HepG2 (cell line): Measurements from ENCODE around the gene SZRD1. TPM values are rescaled to one million over a fixed set of nuclear protein-coding genes. Genes with fewer than 3 reads are reported as not detected.

Experiments
- CREB1 ChIP-seq, 2 experiments: fragments of 450-650 bp in 1 of 2; IDR thresholded peaks; 2 replicates each; pipeline ENCODE4 v1.6.1; 2016 to 2017; ENCODE audit warnings: control low read depth in 1 of 2, mild to moderate bottlenecking in 1 of 2, missing compliant biosample characterization in 1 of 2, missing genetic modification characterization in 1 of 2
- FLYWCH1 ChIP-seq: sonication (generic); formaldehyde crosslinking; IDR thresholded peaks from 2 replicates; pipeline ENCODE4 v1.8.1; 2023; ENCODE audit warnings: mild to moderate bottlenecking, missing genetic modification reagents
- HMGXB4 ChIP-seq, 2 experiments: sonication (generic) in 1 of 2; formaldehyde crosslinking in 1 of 2; IDR thresholded peaks; 2 replicates each; pipeline versions ENCODE4 v1.4.0 to v1.6.1; 2018 to 2020; ENCODE audit warnings: missing genetic modification reagents in 2 of 2, borderline replicate concordance in 1 of 2, low read depth in 1 of 2, mild to moderate bottlenecking in 1 of 2, missing biosample characterization in 1 of 2
- KAT2B ChIP-seq: fragments of 150-350 bp; IDR thresholded peaks from 2 replicates; pipeline ENCODE4 v1.6.1; 2014; ENCODE audit warnings: low read depth, low read length, borderline replicate concordance
- SOX13 ChIP-seq, 3 experiments: fragments of 450-650 bp in 1 of 3; sonication (generic) in 1 of 3; formaldehyde crosslinking in 1 of 3; IDR thresholded peaks in 2 of 3; conservative IDR thresholded peaks in 1 of 3; 2 replicates each; pipeline versions ENCODE4 v1.5.0 to v1.6.1; 2016 to 2020; ENCODE audit warnings: antibody characterized with exemption in 1 of 3, mild to moderate bottlenecking in 1 of 3, missing compliant biosample characterization in 1 of 3, missing genetic modification reagents in 1 of 3, moderate library complexity in 1 of 3
- THAP8 ChIP-seq: sonication (generic); formaldehyde crosslinking; IDR thresholded peaks from 2 replicates; pipeline ENCODE4 v1.5.1; 2020; ENCODE audit warnings: missing genetic modification reagents, mild to moderate bottlenecking, borderline replicate concordance
- UBTF ChIP-seq: sonication (generic); formaldehyde crosslinking; IDR thresholded peaks from 2 replicates; pipeline ENCODE4 v1.4.0; 2020; ENCODE audit warnings: mild to moderate bottlenecking, missing genetic modification reagents
- ZNF318 ChIP-seq: sonication (generic); formaldehyde crosslinking; IDR thresholded peaks from 2 replicates; pipeline ENCODE4 v1.4.0; 2020; ENCODE audit warnings: mild to moderate bottlenecking, missing genetic modification reagents
- ZNF34 ChIP-seq: sonication (generic); formaldehyde crosslinking; IDR thresholded peaks from 2 replicates; pipeline ENCODE4 v1.4.0; 2020; ENCODE audit warnings: mild to moderate bottlenecking, missing genetic modification reagents, borderline replicate concordance
- ZNF468 ChIP-seq: sonication (generic); formaldehyde crosslinking; IDR thresholded peaks from 2 replicates; pipeline ENCODE4 v1.8.0; 2022; ENCODE audit warnings: mild to moderate bottlenecking, moderate library complexity, missing genetic modification reagents
- ZNF569 ChIP-seq: sonication (generic); formaldehyde crosslinking; IDR thresholded peaks from 2 replicates; pipeline ENCODE4 v1.5.0; 2020; ENCODE audit warnings: mild to moderate bottlenecking, missing genetic modification reagents, moderate library complexity, borderline replicate concordance
- ZNF775 ChIP-seq: sonication (generic); formaldehyde crosslinking; IDR thresholded peaks from 2 replicates; pipeline ENCODE4 v1.4.0; 2020; ENCODE audit warnings: missing genetic modification reagents, mild to moderate bottlenecking, moderate library complexity, borderline replicate concordance
- polyA plus RNA-seq, 8 experiments: library from polyadenylated mRNA; depleted of rRNA in 3 of 8; stranded (reverse) in 7 of 8; unstranded in 1 of 8; fragments of >200 nt; fragmentation: Illumina TruSeq in 4 of 8; extraction: Trizol in 4 of 8; gene quantifications; 2 replicates each; pipeline versions ENCODE4 v1.2.1 to v1.2.3, GENCODE V29; 2011 to 2016; ENCODE audit warnings: low read depth in 4 of 8, missing spikeins in 1 of 8, mixed read lengths in 1 of 8; ENCODE audit not compliant: insufficient read depth in 1 of 8
- total RNA-seq, 5 experiments: library from RNA; depleted of rRNA; stranded (reverse); fragments of >200 nt; fragmentation: Illumina TruSeq; extraction: Trizol; gene quantifications; 2 replicates each; pipeline ENCODE4 v1.2.3, GENCODE V29; 2016; ENCODE audit warnings: low read depth in 1 of 5

SZRD1 gene
- total and polyA plus RNA-seq, 2 of the 13 experiments (the other 11 are each of a cell fraction or from before 2014, with no cell fraction given): 28.5 to 41.4 TPM

- TF ChIP-seq SOX13 (IDR thresholded peaks at IDR 0.05) (no peak), SOX13 (CRISPR knock-in tag; conservative IDR thresholded peaks at IDR 0.05 in 1 of 2, IDR thresholded peaks at IDR 0.05 in 1 of 2) (peak in 1 of 2 experiments; percentile 49; a peak in 1 of 4 replicates), HMGXB4 (CRISPR knock-in tag; IDR thresholded peaks at IDR 0.05; ENCODE audit: borderline replicate concordance in 1 of 2, low read depth in 1 of 2) (no peak), ZNF318 (CRISPR knock-in tag) (no peak), ZNF34 (CRISPR knock-in tag) (no peak), ZNF468 (CRISPR knock-in tag) (no peak), UBTF (CRISPR knock-in tag) (no peak), THAP8 (CRISPR knock-in tag) (peak; percentile 58; the same call in 1 of the 2 replicates), ZNF569 (CRISPR knock-in tag) (no peak), ZNF775 (CRISPR knock-in tag) (no peak), KAT2B (no peak), FLYWCH1 (no peak), CREB1 (IDR thresholded peaks at IDR 0.05) (peak; percentile 64), CREB1 (CRISPR knock-in tag; IDR thresholded peaks at IDR 0.05) (peak; percentile 93)
These were observed at the start of gene SZRD1 (continued) for GRCh38 chr1:16366722-16367257.
